HT-29 (cell line): ENCODE measurements around the gene SYT9. TPM values are rescaled to one million over a fixed set of nuclear protein-coding genes. Genes with fewer than 3 reads are reported as not detected.
A peak's percentile ranks its signal among the peaks of the same experiment; 100 is the strongest.

Source experiments
- DNase-seq: peaks from one replicate; pipeline ENCODE4 v3.0.0-alpha.2; 2015; ENCODE audit warnings: low spot score
- total RNA-seq: library from RNA; depleted of rRNA; stranded (reverse); fragments of >200 nt; shearing (Covaris generic); gene quantifications from 2 replicates; pipeline ENCODE4 v1.2.3, GENCODE V29; 2014

Gene SYT9
- total RNA-seq, 1 experiment from 2014 or later = not detected

DNA sequence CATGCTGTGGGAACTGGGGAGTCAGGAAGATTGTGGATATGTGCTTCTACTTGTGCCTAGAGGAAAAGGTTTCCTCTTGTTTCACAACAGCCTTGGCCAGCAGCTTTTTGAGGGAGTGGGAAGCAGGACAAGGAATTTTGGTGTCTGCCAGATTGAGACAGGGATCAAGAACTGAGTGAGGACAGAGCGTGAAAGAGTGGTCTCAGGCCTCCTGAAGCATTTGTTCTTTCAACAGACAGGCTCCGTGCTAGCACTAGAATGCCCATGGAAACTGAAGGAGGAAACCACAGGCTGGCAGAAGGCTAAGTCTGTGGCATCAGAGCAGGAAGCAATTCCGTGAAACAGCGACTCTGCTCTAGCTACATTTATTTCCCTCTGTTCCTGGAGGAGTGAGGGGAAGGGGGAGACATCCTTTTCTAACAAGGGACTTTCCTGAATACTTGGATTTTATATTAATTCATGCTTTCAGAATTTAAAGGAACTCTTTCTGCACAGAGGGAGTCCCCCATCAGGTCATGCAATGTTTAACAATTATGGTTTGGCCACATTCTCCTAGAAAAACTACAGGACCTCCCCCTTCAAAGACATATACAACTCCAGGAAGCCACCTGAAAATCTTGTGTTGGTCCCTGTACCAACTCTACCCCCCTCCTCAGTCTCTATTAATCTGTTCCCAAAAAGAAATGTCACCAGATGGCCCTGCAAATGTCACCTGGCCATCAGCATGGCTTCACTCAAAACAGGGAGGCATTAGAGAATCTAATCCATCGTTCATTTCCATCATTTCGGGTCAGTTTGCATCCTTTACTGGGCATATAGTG lies 96.1 kb downstream of the SYT9 start:
- no peak for DNase-seq

DNA sequence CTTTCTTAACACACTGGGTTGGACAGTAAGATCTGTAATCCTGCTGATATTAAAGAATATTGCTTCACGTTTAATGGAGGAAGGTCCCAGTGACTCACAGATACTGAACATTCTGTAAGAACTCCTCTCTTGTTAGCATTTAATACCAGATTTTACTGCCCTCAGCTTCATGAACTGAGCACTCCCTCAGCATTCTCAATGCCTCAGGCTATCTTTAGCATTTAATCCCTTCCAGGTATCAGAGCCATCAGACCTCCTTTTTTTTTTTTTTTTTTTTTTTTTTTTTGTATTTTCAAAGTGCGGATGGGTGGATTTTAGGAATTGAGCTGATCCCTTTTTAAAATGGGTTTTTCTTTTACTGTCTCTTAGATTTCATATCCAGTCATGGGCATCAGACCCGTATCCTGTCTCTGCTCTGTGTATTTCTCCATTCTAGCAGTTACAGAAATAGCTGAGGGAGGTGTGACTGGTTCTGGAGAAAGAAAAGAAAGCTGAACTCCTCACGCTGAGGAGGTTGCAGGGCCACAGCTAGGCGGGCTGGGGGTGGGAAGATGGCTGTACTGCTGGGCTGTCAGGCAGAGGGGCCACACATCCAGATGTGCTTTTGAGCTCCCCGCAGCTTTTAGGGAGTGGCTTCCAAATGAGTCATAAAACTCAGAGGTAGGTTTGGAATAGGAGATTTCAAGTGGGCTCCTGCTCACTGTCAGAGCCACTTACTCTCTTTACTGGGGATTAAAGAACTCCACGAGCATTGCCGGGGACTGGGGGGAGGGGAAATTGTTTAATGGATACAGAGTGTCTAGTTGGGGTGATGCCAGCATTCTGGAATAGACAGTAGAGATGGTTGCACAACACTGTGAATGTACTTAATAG lies 97.0 kb downstream of the SYT9 start:
- no peak for DNase-seq

DNA sequence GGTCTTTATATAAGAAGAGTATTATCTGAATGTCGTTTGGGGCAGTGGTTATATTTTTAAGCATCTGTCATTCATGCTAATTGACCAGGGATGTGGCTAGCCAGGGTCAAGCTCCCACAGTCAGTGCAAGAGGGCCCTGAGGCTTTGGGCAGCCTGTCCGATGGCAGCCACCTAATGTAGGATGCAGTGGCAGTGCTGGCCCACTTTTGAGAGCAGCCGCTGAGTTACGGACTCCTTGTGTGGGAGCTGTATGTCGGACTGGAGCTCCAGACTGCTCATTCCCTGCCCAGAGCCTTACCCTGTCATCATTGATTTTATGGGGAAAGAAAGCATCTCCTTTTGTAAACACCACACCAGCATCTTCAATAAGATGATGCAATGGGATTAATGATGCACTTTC lies 99.5 kb downstream of the SYT9 start:
- DNase-seq = no peak

DNA sequence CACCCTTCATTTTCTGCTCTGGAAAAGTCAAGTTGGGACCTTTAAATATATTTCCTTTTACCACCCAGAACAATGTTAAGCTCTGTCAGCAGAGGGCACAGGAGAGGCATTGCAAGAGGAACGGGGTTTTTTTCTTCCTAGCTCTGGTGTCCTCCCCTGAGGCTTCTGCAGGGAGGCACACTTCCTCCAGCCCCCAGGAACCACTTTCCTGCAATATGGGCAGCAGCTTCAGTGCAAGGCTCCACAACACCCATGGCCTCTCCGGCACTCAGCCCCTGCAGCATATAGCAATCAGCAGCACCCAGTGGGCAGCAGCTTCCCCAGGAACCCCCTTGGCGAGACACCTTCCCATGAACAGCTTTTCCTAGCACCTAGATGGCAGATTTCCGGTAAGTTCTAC lies 101.4 kb downstream of the SYT9 start:
- peak; percentile 55 for DNase-seq

DNA sequence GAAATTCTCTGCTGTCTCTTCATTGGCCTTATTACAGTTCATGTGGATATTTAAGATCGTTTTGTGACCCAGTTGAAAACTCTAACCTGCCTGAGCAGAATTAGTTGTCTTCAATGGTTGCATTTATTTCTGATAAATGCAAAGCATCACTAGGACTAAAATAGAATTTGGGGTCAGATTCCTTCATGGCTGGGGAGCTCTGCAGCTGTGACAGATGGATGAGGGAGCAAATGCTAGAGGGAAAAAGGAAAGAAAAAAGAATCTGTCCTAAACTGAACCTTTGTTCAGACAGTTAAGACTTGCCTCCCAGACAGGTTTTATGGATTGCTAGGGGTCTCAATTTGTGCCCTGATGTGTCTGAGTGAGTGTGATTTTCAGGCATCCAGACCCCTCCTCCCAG lies 113.0 kb downstream of the SYT9 start:
- DNase-seq = no peak

DNA sequence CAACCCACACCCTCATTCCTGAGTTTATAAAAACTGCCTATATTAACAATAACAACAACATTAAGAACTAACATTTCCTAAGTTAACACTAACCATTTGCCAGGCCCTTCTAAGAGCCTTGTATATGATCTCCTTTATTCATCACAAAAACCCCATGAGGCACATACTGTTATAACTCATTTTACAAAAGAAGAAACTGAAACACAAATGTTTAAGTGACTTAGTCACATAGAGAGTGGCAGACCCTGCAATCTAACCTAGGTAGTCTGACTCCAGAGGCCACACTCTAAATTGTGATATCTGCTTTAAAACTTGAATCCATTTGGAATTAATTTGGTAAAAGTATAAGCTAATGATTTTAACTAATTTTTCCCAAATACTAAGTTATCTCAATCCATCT lies 116.1 kb downstream of the SYT9 start:
- DNase-seq = no peak

DNA sequence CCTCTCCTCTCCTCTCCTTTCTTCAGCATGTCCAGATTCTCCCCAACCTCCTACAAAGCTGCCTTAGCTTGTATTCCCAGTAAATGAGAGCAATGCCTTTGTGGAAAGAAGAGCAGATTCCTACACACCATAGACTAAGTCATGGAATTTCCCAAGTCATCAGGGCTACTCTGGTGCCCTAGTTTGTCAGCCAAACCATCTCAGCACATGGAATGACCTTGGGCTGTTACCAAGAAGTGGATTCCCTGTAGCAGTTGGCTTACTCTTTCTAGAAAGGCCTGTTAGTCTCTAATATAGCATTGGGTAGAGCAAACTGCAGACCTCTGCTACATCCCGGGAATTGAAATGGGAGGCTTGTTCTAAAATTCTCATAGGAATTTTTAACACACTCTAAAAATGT lies 124.7 kb downstream of the SYT9 start:
- DNase-seq = no peak

DNA sequence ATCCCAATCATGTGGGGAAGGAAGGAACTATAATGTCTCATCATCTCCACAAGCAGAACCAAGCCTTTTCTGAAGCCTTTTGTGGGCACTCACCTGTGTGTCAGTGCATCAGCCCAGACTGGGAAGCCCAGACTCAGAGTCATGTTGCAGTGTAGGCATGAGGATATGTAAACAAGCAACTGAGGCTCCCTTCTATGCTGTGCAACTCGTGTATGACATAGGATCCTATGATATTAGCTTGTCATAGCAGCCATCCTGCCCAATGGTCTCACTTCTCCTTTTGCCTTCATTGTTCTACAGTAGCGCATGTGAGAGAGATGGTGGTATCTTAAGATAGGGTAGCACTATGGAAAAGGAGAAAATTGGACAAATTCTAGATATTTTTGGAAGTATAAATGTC lies 130.2 kb downstream of the SYT9 start:
- DNase-seq = no peak

DNA sequence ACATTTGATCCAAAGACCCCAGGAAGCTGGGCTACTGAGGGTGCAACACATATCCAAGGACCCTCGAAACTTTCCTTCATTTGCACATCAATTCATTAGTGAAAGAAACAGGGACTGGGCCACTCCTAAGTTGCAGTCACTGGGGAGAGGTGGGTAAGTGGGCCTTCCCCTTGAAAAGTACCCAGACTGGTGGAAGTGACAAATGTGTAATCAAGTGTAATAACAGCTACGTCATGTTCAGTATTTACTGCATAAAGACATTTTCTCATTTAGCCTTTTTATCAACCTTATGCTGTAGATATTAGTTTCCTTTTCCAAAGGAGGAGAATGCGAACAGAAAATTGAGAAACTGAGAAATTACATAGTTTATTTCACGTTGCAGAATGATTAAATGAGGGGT lies 131.7 kb downstream of the SYT9 start:
- no peak for DNase-seq

DNA sequence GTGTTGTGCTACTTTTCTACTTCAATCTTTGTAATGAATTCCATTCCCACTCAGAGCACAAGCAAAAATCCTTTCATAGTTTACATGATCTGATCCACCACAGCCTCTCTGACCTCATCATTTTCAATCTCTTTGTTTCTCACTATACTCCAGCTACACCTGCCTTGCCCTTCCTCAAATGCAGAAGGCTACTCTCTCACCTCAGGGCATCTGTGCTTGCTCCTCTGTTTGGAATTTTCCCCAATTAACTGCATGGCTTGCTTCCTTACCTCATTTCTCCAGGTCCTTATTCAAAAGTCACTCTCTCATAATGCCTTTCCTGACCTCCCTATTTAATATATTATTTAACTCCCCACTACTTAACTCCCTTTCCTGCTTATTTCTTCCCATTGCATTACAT lies 133.0 kb downstream of the SYT9 start:
- no peak for DNase-seq

DNA sequence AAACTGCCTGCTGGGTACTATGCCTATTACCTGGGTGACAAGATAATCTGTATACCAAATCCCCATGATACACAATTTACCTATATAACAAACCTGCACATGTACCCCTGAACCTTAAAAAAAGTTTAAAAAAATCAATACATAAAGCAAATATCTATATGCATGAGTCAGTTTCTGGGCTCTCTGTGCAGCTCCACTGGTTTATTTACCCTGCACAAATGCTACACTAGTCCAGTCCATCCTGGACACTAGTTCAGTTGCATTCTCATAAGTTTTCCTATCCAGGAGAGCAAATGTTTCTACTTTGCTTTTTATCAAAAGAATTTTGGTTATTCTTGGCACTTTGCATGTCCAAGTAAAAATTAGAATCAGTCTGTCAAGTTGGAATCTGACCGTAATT lies 133.8 kb downstream of the SYT9 start:
- no peak for DNase-seq

DNA sequence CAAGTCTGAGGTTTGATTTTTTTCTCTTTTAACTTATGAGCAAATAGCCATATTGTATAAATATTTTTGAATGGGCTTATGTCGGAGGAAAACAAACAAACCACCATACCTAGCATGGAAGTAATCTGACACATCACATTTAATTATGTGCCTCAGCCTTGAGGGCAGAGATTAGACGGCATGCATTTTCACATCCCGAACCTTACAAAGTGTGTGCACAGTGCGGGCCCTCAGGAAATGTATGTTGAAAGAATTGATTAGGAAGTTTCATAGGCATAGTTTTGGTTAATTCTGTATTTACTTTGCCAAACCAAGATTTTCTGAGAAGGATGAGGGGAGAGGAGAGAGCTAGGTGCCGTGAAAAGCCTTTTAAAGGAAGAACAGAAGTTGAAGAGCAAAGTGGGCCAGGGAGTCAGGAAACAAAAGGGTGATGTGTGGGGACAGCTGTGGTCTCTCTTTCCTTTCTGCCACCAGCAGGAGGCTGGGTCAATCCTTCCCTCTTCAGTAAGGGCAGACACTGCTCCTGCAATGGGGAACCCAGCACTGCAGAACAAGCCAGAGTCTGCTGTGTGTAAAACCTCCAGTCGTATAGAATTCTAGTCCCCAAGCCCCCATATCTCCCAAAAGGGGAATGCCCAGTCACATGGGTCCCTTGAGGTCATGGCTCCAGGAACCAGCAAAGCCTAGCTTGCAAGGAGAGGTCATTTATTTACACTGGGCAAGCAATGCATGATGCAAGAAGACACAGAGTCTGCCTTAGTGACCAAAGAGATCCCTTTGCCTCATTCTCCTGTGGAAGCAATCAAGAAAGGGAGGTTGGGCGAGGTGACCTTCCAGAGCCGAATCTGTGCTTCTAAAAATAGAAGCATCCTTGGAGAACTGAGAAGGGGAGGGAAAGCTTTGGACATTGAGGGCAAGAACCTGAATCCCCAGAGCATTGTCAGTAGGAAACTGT lies 162.5 kb downstream of the SYT9 start:
- DNase-seq = no peak

DNA sequence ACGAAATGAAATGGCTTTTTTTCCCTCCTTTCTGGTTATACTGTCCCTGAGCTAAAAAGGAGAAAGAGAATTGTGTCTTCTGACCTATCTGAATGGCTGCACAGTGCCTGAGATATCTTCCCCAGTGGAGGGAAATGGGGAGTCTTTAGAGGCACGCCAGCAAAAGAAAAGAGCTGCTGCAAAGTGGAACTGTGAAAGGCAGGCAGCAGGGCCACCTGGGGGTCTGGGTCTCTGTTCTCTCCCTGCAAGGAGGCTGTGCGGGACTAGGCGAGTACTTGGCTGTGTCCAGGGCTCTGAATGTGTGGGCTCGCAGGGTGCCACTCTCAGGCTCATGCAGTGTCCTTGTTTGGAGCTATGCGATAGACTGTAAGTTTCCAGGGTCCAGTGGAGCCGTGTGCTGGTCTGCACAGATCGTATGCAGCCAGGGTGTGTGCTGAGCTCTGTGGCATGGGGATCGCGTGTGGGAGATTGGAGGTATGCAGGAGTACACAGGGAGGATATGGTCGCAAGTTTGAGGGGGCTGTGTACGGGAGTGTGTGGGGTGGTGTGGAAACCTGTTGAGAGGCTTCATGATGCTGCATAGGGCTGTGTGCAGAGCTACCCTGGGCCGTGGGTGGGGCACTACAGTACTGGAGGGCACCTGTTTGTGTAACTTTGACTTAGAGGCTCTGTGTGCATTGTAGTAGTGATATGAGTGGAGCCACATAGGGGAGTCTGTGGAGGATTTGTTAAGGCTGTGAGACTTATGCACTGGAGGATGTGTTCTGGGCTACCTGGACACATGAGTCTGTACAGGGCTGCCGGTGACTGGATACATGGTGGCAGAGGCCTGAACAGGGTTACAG lies 163.5 kb downstream of the SYT9 start:
- no peak for DNase-seq

DNA sequence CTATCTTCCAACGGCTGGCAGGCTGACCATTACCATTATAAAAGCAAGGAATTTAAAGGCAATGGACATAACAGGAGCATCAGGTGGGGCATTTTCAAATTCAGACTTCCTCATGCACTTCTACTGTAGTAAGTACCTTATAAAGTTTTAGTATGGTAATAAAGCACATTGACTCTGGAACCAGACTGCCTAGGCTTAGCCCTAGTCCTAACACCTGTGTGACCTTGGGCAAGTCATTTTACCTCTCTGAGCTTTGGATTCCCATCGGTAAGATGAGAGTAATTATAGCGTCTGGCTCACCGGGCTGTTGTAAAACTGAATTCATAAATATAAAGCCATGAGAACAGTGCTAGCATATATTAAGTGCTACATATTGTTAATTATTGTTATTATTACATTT lies 164.4 kb downstream of the SYT9 start:
- DNase-seq = no peak

DNA sequence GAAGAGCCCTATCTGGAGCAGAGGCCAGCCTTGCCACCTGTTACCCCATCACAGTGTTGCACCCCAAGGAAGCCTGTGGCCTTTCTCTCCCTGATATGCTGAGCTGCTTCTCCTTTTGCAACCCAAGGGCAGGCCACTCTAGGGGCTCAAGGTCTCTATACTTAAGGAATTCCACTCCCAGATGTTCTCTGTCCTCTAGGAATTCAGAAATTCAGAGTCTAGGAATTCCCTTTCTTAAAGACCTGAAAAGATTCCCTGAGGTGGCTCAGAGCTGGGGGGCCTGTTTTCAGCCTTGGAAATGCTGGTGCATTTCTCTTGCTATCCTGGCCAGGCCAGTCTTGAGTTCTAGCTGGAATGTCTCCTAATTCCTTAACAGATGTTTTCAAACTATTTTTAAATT lies 165.6 kb downstream of the SYT9 start:
- no peak for DNase-seq

DNA sequence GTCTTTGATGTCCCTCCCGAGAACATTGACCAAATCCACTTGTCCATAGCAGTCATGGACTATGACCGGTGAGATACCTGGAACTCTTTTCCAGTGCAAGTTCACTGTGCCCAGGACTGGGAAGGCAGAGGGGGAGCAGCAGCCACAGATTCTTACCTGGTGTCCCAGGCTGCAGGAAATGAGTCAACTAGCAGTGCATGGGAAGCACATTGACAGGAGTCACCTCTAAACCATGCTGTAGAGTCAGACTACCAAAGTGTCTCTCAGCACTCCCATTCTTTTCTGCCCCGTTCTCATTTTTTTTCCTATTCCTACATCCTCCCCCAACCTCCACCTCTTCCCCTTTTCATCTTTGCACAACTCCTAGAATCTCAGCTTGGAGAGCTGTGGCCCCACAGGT lies 166.4 kb downstream of the SYT9 start:
- DNase-seq = no peak

DNA sequence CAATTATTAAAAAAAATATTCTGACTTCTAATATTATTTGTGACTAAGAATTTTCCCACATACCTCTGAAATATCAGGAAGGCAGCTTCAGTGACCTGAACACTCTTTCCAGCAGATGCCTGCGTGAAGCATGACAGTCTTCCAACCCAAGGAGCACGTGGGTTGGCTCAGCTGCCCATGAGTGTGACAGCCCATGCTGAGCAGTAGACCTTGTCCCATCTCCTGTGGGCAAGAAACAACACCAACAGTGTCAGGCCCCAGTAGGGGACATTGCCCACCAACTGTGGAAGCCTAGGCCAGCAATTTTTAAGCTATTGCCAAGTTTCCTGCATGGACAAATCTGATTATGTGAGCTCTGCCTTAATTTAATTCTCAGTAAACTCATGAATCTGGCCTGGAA lies 167.2 kb downstream of the SYT9 start:
- no peak for DNase-seq

DNA sequence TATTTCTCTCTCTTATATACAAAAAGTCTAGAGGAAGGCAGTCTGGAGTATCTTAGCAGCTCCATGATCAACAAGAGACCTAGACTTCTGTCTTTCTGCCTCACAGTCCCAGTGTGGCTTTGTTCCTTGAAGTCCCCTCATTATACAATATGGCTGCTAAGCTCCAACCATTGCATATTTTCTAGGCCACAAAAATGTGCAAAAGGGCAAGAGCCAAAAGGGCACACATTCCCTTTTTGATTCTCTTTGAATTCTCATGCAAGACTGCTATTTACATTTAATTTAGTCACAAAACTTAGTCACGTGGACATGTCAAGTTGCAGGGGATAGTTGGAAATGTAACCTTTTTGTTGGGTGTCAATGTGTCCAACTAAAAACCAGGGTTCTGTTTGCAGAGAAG lies 169.4 kb downstream of the SYT9 start:
- DNase-seq = no peak

DNA sequence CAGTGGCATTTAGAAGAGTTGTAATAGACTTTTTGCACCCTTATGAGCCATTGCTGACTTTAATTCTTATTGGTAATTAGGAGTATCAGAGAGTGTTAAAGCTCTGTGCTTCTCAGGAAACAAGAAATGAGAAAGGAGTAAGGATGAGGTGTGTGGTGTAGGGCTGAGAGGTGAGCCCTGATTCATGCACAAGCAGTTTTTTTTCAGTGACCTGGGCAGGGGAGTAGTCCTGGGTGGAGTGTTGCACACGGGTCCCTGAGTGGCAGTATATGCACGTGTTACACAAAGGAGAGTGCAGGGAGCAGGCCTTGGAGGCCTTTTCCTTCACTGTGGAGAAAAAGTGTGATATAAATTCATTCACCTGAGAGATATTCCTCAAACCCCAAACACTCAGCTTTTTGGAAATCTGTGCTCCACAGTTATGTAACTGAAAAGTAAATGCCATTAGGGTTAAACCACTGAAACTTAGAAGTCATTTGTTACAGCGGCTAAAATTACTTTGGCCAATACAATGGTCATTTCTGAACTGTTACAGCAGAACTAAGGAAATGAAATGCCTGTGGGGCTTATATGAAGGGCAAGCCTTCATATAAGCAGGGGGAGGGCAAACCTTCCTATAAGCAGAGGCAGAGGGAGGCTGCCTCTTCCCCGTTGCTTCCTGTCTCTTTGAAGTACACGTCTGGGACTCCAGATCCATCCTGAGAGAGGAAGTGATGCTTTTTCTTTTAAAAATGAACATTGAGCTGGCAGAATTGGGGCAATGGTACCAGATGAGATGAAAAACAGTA lies 171.0 kb downstream of the SYT9 start:
- DNase-seq = no peak

DNA sequence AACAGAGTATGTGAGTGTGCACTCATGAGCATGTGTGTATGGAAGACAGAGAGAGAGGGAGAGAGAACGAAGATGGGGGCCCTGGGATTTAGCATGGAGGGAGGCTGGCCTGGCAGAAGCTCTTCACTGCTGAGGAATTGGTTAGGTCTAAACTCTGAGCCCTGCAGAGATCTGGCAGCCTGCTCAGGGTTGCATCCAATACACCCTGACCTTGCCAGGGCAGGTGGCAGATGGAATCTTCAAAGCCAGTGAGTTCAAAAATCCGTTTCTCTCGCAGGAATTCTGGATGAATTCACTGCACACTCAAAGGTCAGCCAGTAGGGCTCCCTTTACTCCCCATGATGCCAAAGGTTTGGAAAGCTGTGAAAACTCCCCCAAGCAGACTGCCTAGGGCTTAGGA lies 172.2 kb downstream of the SYT9 start:
- DNase-seq = no peak
